Esophagus muscularis mucosa (tissue), 4 donors: ENCODE results near the gene MCM6.
"Not testable (repeated sequence)": the region's sequence is repeated elsewhere in the genome, so short reads cannot be mapped to it uniquely, and the experiment has no call there.

Experiments
- EP300 ChIP-seq: sonication (generic); formaldehyde crosslinking; IDR thresholded peaks from one replicate; pipeline ENCODE4 v1.6.1; 2017; ENCODE audit warnings: antibody characterized with exemption
- POLR2A ChIP-seq: fragments of 450-650 bp; IDR thresholded peaks from one replicate; pipeline ENCODE4 v1.6.1; 2017; ENCODE audit warnings: antibody characterized with exemption, moderate library complexity, mild to moderate bottlenecking, low read depth
- TF ChIP-seq, protein P1 (sequence below), 3 experiments: fragments of 200-600 bp in 2 of 3; fragments of 450-650 bp in 1 of 3; sonication (generic) in 2 of 3; IDR thresholded peaks; one replicate each; pipeline ENCODE4 v1.5.1; 2017 to 2019; ENCODE audit warnings: antibody characterized with exemption in 3 of 3, mild to moderate bottlenecking in 2 of 3, moderate library complexity in 1 of 3

DNA sequence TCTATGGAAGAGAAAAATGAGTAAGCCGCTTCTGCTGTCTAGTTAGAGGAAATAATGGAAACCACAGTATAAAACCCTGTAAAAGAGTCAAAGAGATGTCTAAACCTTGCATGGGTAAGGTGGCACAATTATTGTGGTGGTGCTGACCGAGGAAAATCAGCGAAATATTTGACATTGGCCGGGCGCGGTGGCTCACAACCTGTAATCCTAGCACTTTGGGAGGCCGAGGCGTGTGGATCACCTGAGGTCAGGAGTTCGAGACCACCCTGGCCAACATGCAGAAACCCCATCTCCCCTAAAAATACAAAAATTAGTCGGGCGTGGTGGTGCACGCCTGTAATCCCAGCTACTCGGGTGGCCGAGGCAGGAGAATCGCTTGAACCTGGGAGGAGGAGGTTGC is 527 bp upstream of the MCM6 start:
- TF ChIP-seq, protein P1, sequence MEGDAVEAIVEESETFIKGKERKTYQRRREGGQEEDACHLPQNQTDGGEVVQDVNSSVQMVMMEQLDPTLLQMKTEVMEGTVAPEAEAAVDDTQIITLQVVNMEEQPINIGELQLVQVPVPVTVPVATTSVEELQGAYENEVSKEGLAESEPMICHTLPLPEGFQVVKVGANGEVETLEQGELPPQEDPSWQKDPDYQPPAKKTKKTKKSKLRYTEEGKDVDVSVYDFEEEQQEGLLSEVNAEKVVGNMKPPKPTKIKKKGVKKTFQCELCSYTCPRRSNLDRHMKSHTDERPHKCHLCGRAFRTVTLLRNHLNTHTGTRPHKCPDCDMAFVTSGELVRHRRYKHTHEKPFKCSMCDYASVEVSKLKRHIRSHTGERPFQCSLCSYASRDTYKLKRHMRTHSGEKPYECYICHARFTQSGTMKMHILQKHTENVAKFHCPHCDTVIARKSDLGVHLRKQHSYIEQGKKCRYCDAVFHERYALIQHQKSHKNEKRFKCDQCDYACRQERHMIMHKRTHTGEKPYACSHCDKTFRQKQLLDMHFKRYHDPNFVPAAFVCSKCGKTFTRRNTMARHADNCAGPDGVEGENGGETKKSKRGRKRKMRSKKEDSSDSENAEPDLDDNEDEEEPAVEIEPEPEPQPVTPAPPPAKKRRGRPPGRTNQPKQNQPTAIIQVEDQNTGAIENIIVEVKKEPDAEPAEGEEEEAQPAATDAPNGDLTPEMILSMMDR (IDR thresholded peaks at IDR 0.05): not testable (repeated sequence)
- TF ChIP-seq EP300, POLR2A: not testable (repeated sequence)
